Brain microvascular endothelial cell (primary cell): ENCODE measurements around the gene TSPAN14.

ENCODE experiments used
- DNase-seq: peaks from one replicate; pipeline ENCODE4 v3.0.0-alpha.2; 2020
- H3K27ac ChIP-seq: fragments of 250-450 bp; sonication (Bioruptor Pico); 2 replicates; pipeline ENCODE4 v1.5.1; 2020; ENCODE audit warnings: mild to moderate bottlenecking, moderate library complexity
- H3K27me3 ChIP-seq: fragments of 250-450 bp; sonication (Bioruptor Pico); replicated peaks from 2 replicates; pipeline ENCODE4 v1.5.1; 2020; ENCODE audit warnings: mild to moderate bottlenecking
- H3K36me3 ChIP-seq: fragments of 250-450 bp; sonication (Bioruptor Pico); replicated peaks from 2 replicates; pipeline ENCODE4 v1.5.1; 2020; ENCODE audit warnings: mild to moderate bottlenecking
- H3K4me3 ChIP-seq: 2 replicates; pipeline ENCODE4 v1.5.1; 2011; ENCODE audit warnings: low read depth, mild to moderate bottlenecking, control low read depth, low read length, moderate library complexity
- in situ Hi-C: cut with HindIII; loops from 2 replicates; pipeline ENCODE4 v1.10.0; 2017; ENCODE audit warnings: low sequenced_read_pairs, low pct_ligation_motif_present
- TF ChIP-seq, protein P1 (sequence below): IDR thresholded peaks from 2 replicates; pipeline ENCODE4 v1.5.1; 2011; ENCODE audit warnings: low read depth, mild to moderate bottlenecking, moderate library complexity, low read length, control low read depth, inconsistent platforms; ENCODE audit errors: missing control alignments

TSPAN14 gene

DNA sequence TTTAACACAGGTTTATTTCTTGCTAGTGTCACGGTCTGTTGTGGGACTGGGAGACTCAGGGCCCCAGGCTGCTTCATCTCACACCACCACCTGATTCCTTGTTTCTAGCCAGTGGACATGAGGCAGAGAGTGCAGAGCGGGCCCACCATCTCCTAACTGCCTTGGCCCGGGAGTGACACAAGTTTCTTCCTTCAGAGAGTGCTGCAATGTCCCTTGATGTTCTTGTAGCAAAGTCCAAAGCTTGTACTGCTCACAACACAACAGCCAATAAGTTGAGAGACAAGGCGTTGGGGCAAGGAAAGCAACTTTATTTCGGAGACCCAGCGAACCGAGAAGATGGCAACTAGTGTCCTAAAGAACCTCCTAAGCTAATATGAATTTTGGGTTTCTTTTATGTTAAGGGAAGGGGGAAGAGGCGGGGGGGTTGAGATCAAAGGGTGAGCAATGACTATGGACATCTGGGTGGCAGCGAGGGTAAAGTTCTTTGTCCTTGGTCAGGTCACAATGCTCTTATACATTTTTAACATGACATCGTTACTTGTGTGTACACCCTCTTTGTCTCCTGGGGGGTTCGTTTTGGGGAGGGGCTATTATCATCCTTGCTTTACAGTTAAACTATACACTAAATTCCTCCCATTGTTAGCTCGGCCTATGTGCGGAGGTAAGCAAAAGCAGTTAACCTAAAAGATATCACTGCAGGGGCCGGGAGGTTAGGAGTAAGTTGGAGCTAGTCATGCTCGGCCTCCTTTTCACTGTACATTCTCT, 115.2 kb downstream of the TSPAN14 start:
- in situ Hi-C loops = no loop called here
- H3K27me3 ChIP-seq = no peaks in the 10 kb centered on the region
- H3K27ac ChIP-seq = no peak overlapping the region
- DNase-seq = no peak
- H3K4me3 ChIP-seq = no peak overlapping the region
- TF ChIP-seq, protein P1, sequence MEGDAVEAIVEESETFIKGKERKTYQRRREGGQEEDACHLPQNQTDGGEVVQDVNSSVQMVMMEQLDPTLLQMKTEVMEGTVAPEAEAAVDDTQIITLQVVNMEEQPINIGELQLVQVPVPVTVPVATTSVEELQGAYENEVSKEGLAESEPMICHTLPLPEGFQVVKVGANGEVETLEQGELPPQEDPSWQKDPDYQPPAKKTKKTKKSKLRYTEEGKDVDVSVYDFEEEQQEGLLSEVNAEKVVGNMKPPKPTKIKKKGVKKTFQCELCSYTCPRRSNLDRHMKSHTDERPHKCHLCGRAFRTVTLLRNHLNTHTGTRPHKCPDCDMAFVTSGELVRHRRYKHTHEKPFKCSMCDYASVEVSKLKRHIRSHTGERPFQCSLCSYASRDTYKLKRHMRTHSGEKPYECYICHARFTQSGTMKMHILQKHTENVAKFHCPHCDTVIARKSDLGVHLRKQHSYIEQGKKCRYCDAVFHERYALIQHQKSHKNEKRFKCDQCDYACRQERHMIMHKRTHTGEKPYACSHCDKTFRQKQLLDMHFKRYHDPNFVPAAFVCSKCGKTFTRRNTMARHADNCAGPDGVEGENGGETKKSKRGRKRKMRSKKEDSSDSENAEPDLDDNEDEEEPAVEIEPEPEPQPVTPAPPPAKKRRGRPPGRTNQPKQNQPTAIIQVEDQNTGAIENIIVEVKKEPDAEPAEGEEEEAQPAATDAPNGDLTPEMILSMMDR = no peak
- H3K36me3 ChIP-seq = no peaks in the 10 kb centered on the region

- TF ChIP-seq, protein P1 = no peak
- H3K36me3 ChIP-seq = no peaks in the 10 kb centered on the region
- H3K27me3 ChIP-seq = no peaks in the 10 kb centered on the region
- H3K27ac ChIP-seq = no peak overlapping the region
- DNase-seq = no peak
- no peak overlapping the region for H3K4me3 ChIP-seq
- in situ Hi-C loops = no loop called here
These were observed 117.2 kb downstream of the TSPAN14 start for GRCh38 chr10:80571352-80571751.

DNA sequence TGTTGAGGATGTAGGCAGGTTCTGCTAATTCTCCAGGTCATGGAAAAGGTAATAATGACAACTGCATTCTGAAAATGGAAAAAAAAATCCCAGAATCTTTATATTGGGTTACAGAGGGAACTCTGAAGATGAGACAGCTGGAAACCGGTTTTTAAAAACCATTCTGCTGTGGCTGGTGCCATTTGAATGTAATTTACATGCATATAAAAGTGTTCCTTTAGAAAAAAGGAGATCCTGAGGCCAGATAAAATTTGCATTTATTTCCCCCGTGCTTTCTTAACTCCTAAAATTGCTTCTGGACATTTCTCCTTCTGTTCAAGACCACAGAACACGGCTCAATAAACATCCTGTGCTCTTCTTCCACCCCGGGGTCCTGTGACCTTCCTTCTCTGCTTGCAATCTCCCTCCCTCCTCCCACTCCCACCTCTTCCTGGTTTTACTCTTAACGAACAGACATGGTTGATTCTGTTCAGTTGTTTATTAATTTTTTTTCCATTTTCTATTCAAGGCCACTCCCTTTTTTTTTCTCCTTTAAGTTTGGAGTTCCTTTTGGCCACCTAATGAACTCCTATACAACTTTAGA, 125.2 kb downstream of the TSPAN14 start:
- Histone ChIP-seq H3K4me3 (no peak overlapping the region), H3K27ac (no peak overlapping the region)
- in situ Hi-C loops = no loop called here

DNA sequence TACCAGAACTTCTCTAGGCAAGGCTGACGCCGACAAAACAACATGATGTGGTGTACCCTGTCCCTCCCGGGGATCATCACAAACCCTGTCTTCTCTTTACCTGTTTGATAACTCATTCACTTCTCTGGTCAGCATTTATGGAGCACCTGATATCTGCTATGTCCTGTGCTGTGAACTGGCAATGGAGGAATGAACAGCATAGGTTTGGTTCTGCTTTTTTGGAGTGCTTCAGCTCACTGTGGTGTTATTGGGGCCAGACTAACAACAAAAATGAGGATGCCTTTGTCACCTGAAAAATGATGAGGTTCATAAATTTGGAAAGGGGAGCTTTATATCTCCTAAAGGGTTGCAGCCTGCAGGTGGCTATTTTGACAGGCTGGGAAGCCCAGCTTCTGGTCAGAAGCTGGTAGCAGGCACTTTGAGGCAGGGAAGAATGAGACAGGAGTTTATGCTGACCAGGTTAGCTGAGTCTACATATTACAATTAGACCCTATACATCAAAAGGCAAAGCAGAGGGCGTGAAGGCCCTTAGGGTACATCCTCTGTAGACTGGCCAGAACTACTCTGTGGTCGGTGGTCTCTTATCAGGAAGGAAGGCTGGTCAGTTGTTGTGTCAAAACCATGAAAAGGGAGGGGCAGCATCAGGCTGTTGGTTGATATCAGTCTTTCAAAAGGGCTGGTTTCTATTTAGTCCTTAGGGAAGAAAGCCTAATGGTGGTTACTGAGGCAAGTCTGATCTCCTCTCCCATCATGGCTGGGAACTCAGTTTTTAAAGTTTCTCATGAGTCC, 125.9 kb downstream of the TSPAN14 start:
- no peaks in the 10 kb centered on the region for H3K27me3 ChIP-seq
- DNase-seq = no peak
- no peaks in the 10 kb centered on the region for H3K36me3 ChIP-seq
- in situ Hi-C loops = no loop called here
- no peak overlapping the region for H3K4me3 ChIP-seq
- no peak overlapping the region for H3K27ac ChIP-seq
- TF ChIP-seq, protein P1 = no peak

More for the DNA sequence above, 125.2 kb downstream of the TSPAN14 start:
- TF ChIP-seq, protein P1 = no peak
- Histone ChIP-seq H3K36me3 (no peaks in the 10 kb centered on the region), H3K27me3 (no peaks in the 10 kb centered on the region)
- DNase-seq = no peak

DNA sequence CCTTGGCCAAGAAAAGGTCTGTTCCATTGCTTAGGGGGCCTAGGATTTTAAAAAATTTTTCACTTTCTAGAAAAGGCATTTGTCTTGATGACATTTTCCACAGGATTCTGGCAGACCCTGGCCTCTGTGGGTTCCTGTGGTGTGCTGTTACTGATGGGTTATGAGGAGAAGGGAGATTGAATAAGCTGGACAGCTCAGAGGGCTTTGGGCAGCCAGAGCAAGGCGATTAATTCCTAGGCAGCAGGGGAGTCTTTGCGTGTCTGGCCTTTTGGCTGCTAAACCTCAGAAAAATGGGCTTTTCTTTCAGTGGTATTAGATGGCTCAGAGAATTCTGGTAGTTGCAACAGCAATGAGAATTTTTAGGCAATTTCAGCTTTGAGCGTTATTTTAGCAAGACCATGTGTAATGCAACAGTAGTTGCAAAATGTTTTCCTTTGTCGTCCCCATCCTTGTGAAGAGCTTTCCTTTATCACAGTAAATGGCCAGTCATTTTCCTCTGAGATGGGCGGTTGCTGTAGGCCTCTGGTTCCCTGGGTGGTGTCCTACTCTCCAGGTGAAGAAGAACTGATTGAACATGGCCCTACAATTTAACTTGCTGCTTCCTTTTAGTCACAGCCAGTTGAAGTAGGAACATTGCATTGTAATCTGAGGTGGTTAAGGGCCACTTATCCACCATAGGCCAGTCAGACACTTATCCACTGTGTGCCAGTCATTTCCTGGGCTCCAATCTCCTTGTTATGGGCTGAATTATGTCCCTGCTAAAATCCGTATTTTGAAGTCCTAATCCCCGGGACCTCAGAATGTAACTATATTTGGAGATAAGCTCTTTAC, 126.7 kb downstream of the TSPAN14 start:
- Histone ChIP-seq H3K27ac (no peak overlapping the region), H3K27me3 (no peaks in the 10 kb centered on the region), H3K36me3 (no peaks in the 10 kb centered on the region), H3K4me3 (no peak overlapping the region)
- in situ Hi-C loops = no loop called here
- TF ChIP-seq, protein P1 = no peak
- DNase-seq = no peak
